Measurements from ENCODE around the gene UBC. TPM values are rescaled to one million over a fixed set of nuclear protein-coding genes. Genes with fewer than 3 reads are reported as not detected.

UBC gene
- total and polyA plus RNA-seq, 2 donors (not counting 1 experiment from before 2014, with no cell fraction given), result 953 to 4,477 TPM

DNA sequence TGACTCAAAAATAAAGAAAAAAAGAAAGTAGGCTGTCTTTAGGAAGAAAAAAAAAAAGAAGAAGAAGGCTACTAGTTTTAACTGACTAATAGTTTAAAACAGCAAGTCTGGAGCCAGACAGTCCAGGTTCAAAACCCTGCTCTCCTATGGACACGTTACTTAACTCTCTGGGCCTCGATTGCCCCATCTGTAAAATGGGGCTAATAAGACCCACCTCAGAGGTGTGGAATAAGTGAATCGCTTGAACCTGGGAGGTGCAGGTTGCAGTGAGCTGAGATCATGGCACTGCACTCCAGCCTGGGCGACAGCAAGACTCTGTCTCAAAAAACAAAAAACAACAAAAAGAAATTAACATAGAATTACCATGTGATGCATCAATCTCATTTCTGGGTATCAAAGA, 40.3 kb downstream of the UBC start:
- ChIA-PET CTCF (no interaction called here), POLR2A (no interaction called here)
- Histone ChIP-seq H3K4me1 (ENCODE audit: control insufficient read depth in 2 of 2, insufficient read depth in 2 of 2, low read length in 2 of 2) (peaks cover 11 to 19% of the 10 kb centered on the region in 2 donors), H3K9ac (ENCODE audit: low read length) (no peak overlapping the region), H3K79me2 (ENCODE audit: control insufficient read depth, insufficient read depth, low read length) (no peaks in the 10 kb centered on the region), H3K36me3 (replicated peaks in 1 of 2; ENCODE audit: control extremely low read depth in 1 of 2, control insufficient read depth in 1 of 2, extremely low read depth in 1 of 2, insufficient read depth in 2 of 2, low read length in 1 of 2) (no peaks in the 10 kb centered on the region), H3K27me3 (replicated peaks in 1 of 4; ENCODE audit: control extremely low read depth in 1 of 4, control insufficient read depth in 3 of 4, insufficient read depth in 4 of 4, low read length in 3 of 4) (no peaks in the 10 kb centered on the region), H2AFZ (ENCODE audit: insufficient read depth, low read depth, low read length, poor library complexity, severe bottlenecking) (no peak overlapping the region), H4K20me1 (ENCODE audit: control insufficient read depth, insufficient read depth, low read length, poor library complexity, severe bottlenecking) (no peaks in the 10 kb centered on the region), H3K4me3 (ENCODE audit: control extremely low read depth in 1 of 5, extremely low read depth in 1 of 5, insufficient read depth in 1 of 5, low read depth in 2 of 5, low read length in 4 of 5) (no peak overlapping the region), H3K9me3 (ENCODE audit: control extremely low read depth in 1 of 3, control insufficient read depth in 2 of 3, insufficient read depth in 1 of 3, low read length in 2 of 3) (no peaks in the 10 kb centered on the region), H3K4me2 (replicated peaks; ENCODE audit: low read depth, low read length, poor library complexity, severe bottlenecking) (no peak overlapping the region), H3K27ac (ENCODE audit: low read length in 2 of 2) (no peak overlapping the region)
- DNase-seq (no peak), ATAC-seq (ENCODE audit: low read depth) (no peak)
- peaks cover 6% of the 10 kb centered on the region for H3K4me1 Mint-ChIP-seq
- intact Hi-C loops (cut with micrococcal nuclease), result no loop called here
- no peak overlapping the region for H3K27ac Mint-ChIP-seq
- TF ChIP-seq EZH2 (IDR thresholded peaks at IDR 0.05; ENCODE audit: borderline replicate concordance, insufficient read depth, low read depth, low read length, poor library complexity, severe bottlenecking) (no peak), CTCF (IDR thresholded peaks at IDR 0.05) (no peak)
- no peak overlapping the region for H3K4me3 Mint-ChIP-seq
- no peaks in the 10 kb centered on the region for H3K27me3 Mint-ChIP-seq
- no peaks in the 10 kb centered on the region for H3K9me3 Mint-ChIP-seq (ENCODE audit: insufficient read depth)
- 76% methylated on average over 2 of the region's 4 CpGs for WGBS (ENCODE audit: insufficient coverage)

DNA sequence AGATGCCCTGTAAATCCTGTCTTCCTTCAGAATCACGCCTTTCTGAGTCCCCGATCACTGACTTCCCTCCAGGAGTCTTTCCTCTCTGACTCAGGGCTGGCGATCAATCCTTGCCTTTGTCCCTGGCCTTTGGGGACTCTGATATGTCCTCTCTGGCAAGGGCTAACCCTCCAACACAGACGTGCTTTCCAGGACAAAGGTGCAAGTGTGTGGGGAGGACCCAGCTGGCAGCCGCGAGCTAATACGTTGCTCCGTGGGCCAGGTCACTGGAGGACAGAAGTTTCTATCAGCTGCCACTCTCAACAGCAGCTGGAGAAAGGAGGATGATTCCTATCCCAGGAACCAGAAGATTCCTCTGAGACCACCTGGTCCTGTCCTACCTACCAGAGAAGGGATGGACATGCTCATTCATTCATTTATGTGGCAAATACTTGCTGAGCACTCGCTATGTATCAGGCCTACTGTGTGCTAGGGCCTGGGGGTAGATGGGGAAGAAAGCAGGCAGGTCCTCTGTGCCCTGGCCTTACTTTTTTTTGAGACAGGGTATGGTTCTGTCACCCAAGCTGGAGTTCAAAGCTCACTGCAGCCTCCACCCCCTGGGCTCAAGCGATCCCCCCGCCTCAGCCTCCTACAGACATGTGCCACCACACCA, 42.3 kb downstream of the UBC start:
- H3K27me3 ChIP-seq (replicated peaks in 1 of 4; ENCODE audit: control extremely low read depth in 1 of 4, control insufficient read depth in 3 of 4, insufficient read depth in 4 of 4, low read length in 3 of 4), result no peaks in the 10 kb centered on the region
- H3K79me2 ChIP-seq (ENCODE audit: control insufficient read depth, insufficient read depth, low read length), result no peaks in the 10 kb centered on the region
- DNase-seq, result no peak
- H3K4me1 ChIP-seq (ENCODE audit: control insufficient read depth in 2 of 2, insufficient read depth in 2 of 2, low read length in 2 of 2), result peaks cover 19 to 29% of the 10 kb centered on the region in 2 donors
- H3K27ac ChIP-seq (ENCODE audit: low read length in 2 of 2), result no peak overlapping the region
- POLR2A ChIA-PET, result interaction anchor here (1.3 kb wide), 1 partner anchor 15 kb away, joined by 4 read pairs; no protein-coding TSS in a partner anchor
- H3K9me3 ChIP-seq (ENCODE audit: control extremely low read depth in 1 of 3, control insufficient read depth in 2 of 3, insufficient read depth in 1 of 3, low read length in 2 of 3), result no peaks in the 10 kb centered on the region
- H3K36me3 ChIP-seq (replicated peaks in 1 of 2; ENCODE audit: control extremely low read depth in 1 of 2, control insufficient read depth in 1 of 2, extremely low read depth in 1 of 2, insufficient read depth in 2 of 2, low read length in 1 of 2), result no peaks in the 10 kb centered on the region
- no peak for ATAC-seq (ENCODE audit: low read depth)
- CTCF ChIA-PET, result no interaction called here
- H2AFZ ChIP-seq (ENCODE audit: insufficient read depth, low read depth, low read length, poor library complexity, severe bottlenecking), result no peak overlapping the region
- no peak overlapping the region for H3K4me3 ChIP-seq (ENCODE audit: control extremely low read depth in 1 of 5, extremely low read depth in 1 of 5, insufficient read depth in 1 of 5, low read depth in 2 of 5, low read length in 4 of 5)
- TF ChIP-seq EZH2 (IDR thresholded peaks at IDR 0.05; ENCODE audit: borderline replicate concordance, insufficient read depth, low read depth, low read length, poor library complexity, severe bottlenecking), result no peak
- no peak for TF ChIP-seq CTCF (IDR thresholded peaks at IDR 0.05)
- no peak overlapping the region for H3K27ac Mint-ChIP-seq
- no peaks in the 10 kb centered on the region for H3K9me3 Mint-ChIP-seq (ENCODE audit: insufficient read depth)
- H3K4me2 ChIP-seq (replicated peaks; ENCODE audit: low read depth, low read length, poor library complexity, severe bottlenecking), result no peak overlapping the region
- H3K4me3 Mint-ChIP-seq, result no peak overlapping the region
- intact Hi-C loops (cut with micrococcal nuclease), result no loop called here
- H3K4me1 Mint-ChIP-seq, result peaks cover 17% of the 10 kb centered on the region
- no peaks in the 10 kb centered on the region for H3K27me3 Mint-ChIP-seq
- H3K9ac ChIP-seq (ENCODE audit: low read length), result no peak overlapping the region
- WGBS (ENCODE audit: insufficient coverage), result 100% methylated on average over 3 of the region's 11 CpGs
- no peaks in the 10 kb centered on the region for H4K20me1 ChIP-seq (ENCODE audit: control insufficient read depth, insufficient read depth, low read length, poor library complexity, severe bottlenecking)
